ENCODE results near the gene TRPM5. TPM values are rescaled to one million over a fixed set of nuclear protein-coding genes. Genes with fewer than 3 reads are reported as not detected.

TRPM5 gene
- total RNA-seq, 2 donors from 2014 or later = not detected

- Mint-ChIP-seq H3K4me1 (peaks cover 15% of the 10 kb centered on the region), H3K4me3 (no peak overlapping the region), H3K27ac (no peak overlapping the region), H3K27me3 (no peaks in the 10 kb centered on the region), H3K9me3 (no peaks in the 10 kb centered on the region), H3K36me3 (ENCODE audit: low read depth) (no peaks in the 10 kb centered on the region)
- no peak for ATAC-seq (replicated peaks)
These were observed 1.7 kb downstream of the TRPM5 start for GRCh38 chr11:2442589-2442988.

- Mint-ChIP-seq H3K27ac (no peak overlapping the region), H3K27me3 (no peaks in the 10 kb centered on the region), H3K36me3 (ENCODE audit: low read depth) (no peaks in the 10 kb centered on the region), H3K4me3 (no peak overlapping the region), H3K9me3 (no peaks in the 10 kb centered on the region), H3K4me1 (peaks cover 6% of the 10 kb centered on the region)
- no peak for ATAC-seq (replicated peaks)
These were observed 3.1 kb downstream of the TRPM5 start for GRCh38 chr11:2441171-2441570.

- H3K4me1 Mint-ChIP-seq = peaks cover 6% of the 10 kb centered on the region
- H3K27me3 Mint-ChIP-seq = no peaks in the 10 kb centered on the region
- no peak overlapping the region for H3K27ac Mint-ChIP-seq
- ATAC-seq (replicated peaks) = no peak
- H3K4me3 Mint-ChIP-seq = no peak overlapping the region
- H3K9me3 Mint-ChIP-seq = no peaks in the 10 kb centered on the region
- no peaks in the 10 kb centered on the region for H3K36me3 Mint-ChIP-seq (ENCODE audit: low read depth)
These were observed 3.7 kb downstream of the TRPM5 start for GRCh38 chr11:2440646-2441045.

GRCh38 chr11:2439820-2440219, 4.5 kb downstream of the TRPM5 start:
- Mint-ChIP-seq H3K27me3 (no peaks in the 10 kb centered on the region), H3K4me1 (peaks cover 6% of the 10 kb centered on the region), H3K36me3 (ENCODE audit: low read depth) (no peaks in the 10 kb centered on the region), H3K27ac (no peak overlapping the region), H3K4me3 (no peak overlapping the region), H3K9me3 (no peaks in the 10 kb centered on the region)
- no peak for ATAC-seq (replicated peaks)

GRCh38 chr11:2437516-2437915, 6.8 kb downstream of the TRPM5 start:
- H3K4me3 Mint-ChIP-seq = no peak overlapping the region
- ATAC-seq (replicated peaks) = no peak
- H3K27ac Mint-ChIP-seq = no peak overlapping the region

GRCh38 chr11:2436521-2437031, 7.7 kb downstream of the TRPM5 start:
- H3K27me3 Mint-ChIP-seq = no peaks in the 10 kb centered on the region
- no peak overlapping the region for H3K4me3 Mint-ChIP-seq
- no peaks in the 10 kb centered on the region for H3K36me3 Mint-ChIP-seq (ENCODE audit: low read depth)
- H3K9me3 Mint-ChIP-seq = no peaks in the 10 kb centered on the region
- no peak overlapping the region for H3K27ac Mint-ChIP-seq
- ATAC-seq (replicated peaks) = no peak
- no peaks in the 10 kb centered on the region for H3K4me1 Mint-ChIP-seq

More at GRCh38 chr11:2437516-2437915, 6.8 kb downstream of the TRPM5 start:
- Mint-ChIP-seq H3K36me3 (ENCODE audit: low read depth) (no peaks in the 10 kb centered on the region), H3K27me3 (no peaks in the 10 kb centered on the region), H3K4me1 (no peaks in the 10 kb centered on the region), H3K9me3 (no peaks in the 10 kb centered on the region)

- Mint-ChIP-seq H3K4me3 (no peak overlapping the region), H3K27me3 (no peaks in the 10 kb centered on the region), H3K27ac (no peak overlapping the region), H3K9me3 (no peaks in the 10 kb centered on the region), H3K4me1 (no peaks in the 10 kb centered on the region), H3K36me3 (ENCODE audit: low read depth) (no peaks in the 10 kb centered on the region)
- ATAC-seq (replicated peaks) = no peak
These were observed 8.2 kb downstream of the TRPM5 start for GRCh38 chr11:2436013-2436520.

GRCh38 chr11:2435288-2436012, 8.9 kb downstream of the TRPM5 start:
- H3K27me3 Mint-ChIP-seq = no peaks in the 10 kb centered on the region
- H3K4me3 Mint-ChIP-seq = no peak overlapping the region

GRCh38 chr11:2434506-2435255, 9.6 kb downstream of the TRPM5 start:
- Mint-ChIP-seq H3K36me3 (ENCODE audit: low read depth) (no peaks in the 10 kb centered on the region), H3K4me1 (no peaks in the 10 kb centered on the region), H3K9me3 (no peaks in the 10 kb centered on the region), H3K27me3 (no peaks in the 10 kb centered on the region), H3K27ac (no peak overlapping the region), H3K4me3 (no peak overlapping the region)
- ATAC-seq (replicated peaks) = no peak

More at GRCh38 chr11:2435288-2436012, 8.9 kb downstream of the TRPM5 start:
- Mint-ChIP-seq H3K27ac (no peak overlapping the region), H3K36me3 (ENCODE audit: low read depth) (no peaks in the 10 kb centered on the region), H3K4me1 (no peaks in the 10 kb centered on the region), H3K9me3 (no peaks in the 10 kb centered on the region)
- ATAC-seq (replicated peaks) = no peak

- no peaks in the 10 kb centered on the region for H3K9me3 Mint-ChIP-seq
- no peak overlapping the region for H3K27ac Mint-ChIP-seq
- no peak overlapping the region for H3K4me3 Mint-ChIP-seq
- no peaks in the 10 kb centered on the region for H3K36me3 Mint-ChIP-seq (ENCODE audit: low read depth)
- H3K27me3 Mint-ChIP-seq = no peaks in the 10 kb centered on the region
- no peak for ATAC-seq (replicated peaks)
- no peaks in the 10 kb centered on the region for H3K4me1 Mint-ChIP-seq
These were observed 10.3 kb downstream of the TRPM5 start for GRCh38 chr11:2434008-2434407.

GRCh38 chr11:2433106-2433925, 11.0 kb downstream of the TRPM5 start:
- Mint-ChIP-seq H3K4me3 (no peak overlapping the region), H3K27ac (no peak overlapping the region), H3K36me3 (ENCODE audit: low read depth) (no peaks in the 10 kb centered on the region), H3K4me1 (no peaks in the 10 kb centered on the region), H3K9me3 (no peaks in the 10 kb centered on the region), H3K27me3 (no peaks in the 10 kb centered on the region)
- ATAC-seq (replicated peaks) = no peak

GRCh38 chr11:2432628-2433071, 11.7 kb downstream of the TRPM5 start:
- Mint-ChIP-seq H3K27me3 (no peaks in the 10 kb centered on the region), H3K4me3 (no peak overlapping the region), H3K9me3 (no peaks in the 10 kb centered on the region), H3K4me1 (no peaks in the 10 kb centered on the region), H3K27ac (no peak overlapping the region), H3K36me3 (ENCODE audit: low read depth) (no peaks in the 10 kb centered on the region)
- no peak for ATAC-seq (replicated peaks)

- no peak for ATAC-seq (replicated peaks)
- H3K27ac Mint-ChIP-seq = no peak overlapping the region
These were observed 12.1 kb downstream of the TRPM5 start for GRCh38 chr11:2432171-2432621.

GRCh38 chr11:2431395-2431794, 12.9 kb downstream of the TRPM5 start:
- Mint-ChIP-seq H3K36me3 (ENCODE audit: low read depth) (no peaks in the 10 kb centered on the region), H3K9me3 (no peaks in the 10 kb centered on the region), H3K4me3 (no peak overlapping the region), H3K4me1 (no peaks in the 10 kb centered on the region), H3K27ac (no peak overlapping the region), H3K27me3 (no peaks in the 10 kb centered on the region)
- ATAC-seq (replicated peaks) = no peak

More at GRCh38 chr11:2432171-2432621, 12.1 kb downstream of the TRPM5 start:
- no peaks in the 10 kb centered on the region for H3K9me3 Mint-ChIP-seq
- no peaks in the 10 kb centered on the region for H3K4me1 Mint-ChIP-seq
- H3K27me3 Mint-ChIP-seq = no peaks in the 10 kb centered on the region
- no peaks in the 10 kb centered on the region for H3K36me3 Mint-ChIP-seq (ENCODE audit: low read depth)
- H3K4me3 Mint-ChIP-seq = no peak overlapping the region

Data from activated T-helper 17 cell treated with anti-CD3 and anti-CD28 coated beads, Interleukin-2, amount 50 U/mL, for 72 hours (primary cell).